Eye (tissue), 1 donor: ENCODE measurements around the gene CCDC170.

Experiments used
- DNase-seq: peaks from one replicate; pipeline ENCODE4 v3.0.0-alpha.2; 2015

The CCDC170 gene

DNA sequence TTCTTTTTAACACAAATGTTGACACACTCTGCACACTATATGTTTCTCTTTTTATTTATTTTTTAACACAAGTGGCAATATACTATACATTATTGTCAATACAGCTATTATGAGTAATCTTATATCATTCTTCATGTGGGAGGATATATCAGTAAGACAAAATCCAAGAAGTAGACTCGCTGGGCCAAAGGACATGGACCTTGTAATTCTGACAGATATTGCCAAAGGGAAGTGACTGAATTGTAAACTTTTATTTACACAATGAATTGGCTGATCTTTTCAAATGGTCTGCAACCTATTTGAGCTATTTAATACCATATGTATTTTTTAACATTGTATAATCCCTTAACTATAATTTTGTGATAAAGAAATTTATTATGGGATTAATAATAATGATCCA lies 56.0 kb downstream of the CCDC170 start:
- no peak for DNase-seq

DNA sequence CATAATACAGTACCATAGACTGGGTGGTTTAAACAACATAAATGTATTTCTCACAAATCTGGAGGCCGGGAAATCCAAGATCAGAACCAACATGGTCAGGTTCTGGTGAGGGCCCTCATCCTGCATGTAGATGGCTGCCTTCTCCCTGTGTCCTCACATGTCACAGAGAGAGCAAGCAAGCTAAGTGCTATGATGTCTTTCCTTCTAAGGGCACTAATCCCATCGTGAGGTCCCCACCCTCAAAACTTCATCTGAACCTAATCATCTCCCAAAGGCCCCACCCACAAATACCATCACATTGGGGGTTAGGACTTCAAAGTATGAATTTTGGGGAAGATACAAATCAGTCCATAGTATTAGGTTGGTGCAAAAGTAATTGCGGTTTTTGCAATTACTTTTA lies 56.8 kb downstream of the CCDC170 start:
- DNase-seq: no peak

DNA sequence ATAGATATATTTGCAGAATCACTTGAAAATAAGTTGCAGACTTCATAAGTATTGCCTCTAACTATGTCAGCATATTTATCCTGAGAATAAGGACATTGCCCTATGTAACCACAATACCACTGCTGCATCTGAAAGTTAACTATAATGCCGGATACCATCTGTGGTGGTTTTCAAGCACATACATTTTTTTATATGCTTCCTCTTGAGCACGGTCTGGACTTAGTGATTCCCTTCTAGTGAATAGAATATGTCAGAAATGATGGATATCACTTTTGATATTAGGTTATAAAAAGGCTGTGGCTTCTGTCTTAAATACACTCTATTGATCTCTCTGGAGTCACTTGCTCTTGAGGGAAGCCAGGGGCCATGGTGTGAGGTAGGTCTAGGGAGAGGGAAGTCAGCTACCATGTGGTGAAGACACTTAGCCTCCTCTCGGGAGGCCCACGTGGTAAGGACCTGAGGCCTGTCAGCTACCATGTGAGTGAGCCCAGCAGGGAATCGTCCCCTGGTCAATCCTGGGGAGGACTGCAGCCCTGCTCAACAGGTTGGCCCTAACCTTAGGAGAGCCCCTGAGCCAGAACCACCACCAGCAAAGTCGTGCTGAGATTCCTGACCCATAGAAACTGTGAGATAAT lies 57.5 kb downstream of the CCDC170 start:
- no peak for DNase-seq

DNA sequence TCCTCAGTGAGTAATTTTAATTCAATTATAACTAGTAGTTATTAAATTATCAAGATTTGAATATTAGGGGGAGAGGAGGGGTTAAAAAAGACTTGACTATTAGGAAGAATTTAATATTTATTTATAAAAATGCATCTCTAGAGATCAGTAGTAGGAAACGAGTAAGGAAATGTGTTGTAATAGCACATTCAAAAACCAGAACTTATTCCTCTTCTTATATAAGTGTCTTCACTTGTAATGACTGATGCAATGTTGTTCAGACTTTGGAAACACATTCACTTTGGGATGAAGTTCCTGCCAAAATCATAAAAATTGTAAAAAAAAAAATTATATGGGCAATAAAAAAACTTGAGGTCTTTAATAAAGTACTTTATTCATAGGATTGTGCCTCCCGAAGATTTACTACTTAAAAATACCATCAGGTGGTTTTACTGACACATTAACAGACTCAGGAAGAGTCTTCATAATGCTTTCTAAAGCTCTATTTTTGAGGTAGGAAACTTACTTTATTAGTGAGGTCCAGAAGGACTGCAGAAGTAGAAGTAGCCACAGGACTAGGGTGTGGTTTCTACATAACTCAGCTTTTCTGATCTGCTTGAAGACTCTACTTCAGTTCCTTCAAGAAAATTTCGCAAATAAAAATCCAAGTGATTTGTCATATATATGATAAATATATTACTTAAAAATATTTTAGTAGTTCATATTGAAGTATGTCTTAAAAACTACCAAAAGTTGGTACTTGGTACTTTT lies 59.8 kb downstream of the CCDC170 start:
- no peak for DNase-seq

DNA sequence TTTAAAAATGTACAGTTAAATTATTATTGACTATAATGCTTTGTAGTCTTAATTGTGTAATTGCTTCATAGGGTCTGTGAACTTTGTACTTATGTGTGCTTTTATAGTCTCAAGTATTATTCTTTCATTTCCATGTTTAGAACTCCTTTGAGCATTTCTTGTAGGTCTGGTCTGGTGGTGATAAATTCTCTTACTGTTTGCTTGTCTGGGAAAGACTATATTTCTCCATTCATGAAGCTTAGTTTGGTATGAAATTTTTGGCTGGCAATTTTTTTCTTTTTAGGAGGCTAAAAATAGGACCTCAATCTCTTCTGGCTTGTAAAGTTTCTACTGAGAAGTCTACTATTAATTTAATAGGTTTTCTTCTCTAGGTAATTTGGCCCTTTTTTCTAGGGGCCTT lies 67.4 kb downstream of the CCDC170 start:
- no peak for DNase-seq

DNA sequence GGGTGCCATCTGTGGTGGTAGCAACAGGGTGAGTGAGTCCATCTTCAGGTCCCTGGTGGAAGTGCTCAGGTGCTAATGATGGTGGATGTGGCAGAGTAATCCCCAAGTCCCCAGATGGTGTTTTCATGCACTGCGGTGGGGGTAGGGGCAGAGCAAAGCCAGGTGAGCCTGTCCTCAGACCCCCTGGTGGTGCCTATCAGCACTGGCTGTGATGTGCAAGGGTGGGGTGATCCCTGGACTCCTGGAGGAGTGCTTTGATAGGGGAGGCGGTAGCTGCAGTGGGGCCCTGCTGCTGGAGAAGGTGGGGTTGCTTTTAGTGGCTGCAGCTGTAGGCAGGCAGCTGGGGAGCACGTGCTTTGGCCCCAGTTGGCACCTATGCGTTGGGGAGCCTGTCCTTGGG lies 70.8 kb downstream of the CCDC170 start:
- no peak for DNase-seq

DNA sequence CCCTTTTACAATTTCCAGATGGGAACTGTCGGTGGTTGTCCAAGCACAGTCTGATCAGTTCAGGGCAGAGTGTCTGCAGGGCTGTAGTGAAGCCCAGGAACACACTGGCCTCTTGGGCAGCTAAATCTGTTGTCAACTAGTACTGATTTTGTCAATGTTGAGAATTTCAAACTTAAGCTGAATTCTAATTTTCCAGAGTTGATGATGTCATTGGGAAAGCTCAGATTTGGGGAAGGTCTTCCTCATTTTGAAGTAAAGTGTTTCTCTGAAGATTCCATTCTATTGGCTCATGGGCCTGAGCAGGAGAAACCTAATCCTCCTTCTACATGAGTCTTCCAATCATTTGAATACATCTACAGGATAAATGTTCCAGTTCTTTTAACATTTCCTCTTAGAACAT lies 72.1 kb downstream of the CCDC170 start:
- peak; percentile 13 for DNase-seq

DNA sequence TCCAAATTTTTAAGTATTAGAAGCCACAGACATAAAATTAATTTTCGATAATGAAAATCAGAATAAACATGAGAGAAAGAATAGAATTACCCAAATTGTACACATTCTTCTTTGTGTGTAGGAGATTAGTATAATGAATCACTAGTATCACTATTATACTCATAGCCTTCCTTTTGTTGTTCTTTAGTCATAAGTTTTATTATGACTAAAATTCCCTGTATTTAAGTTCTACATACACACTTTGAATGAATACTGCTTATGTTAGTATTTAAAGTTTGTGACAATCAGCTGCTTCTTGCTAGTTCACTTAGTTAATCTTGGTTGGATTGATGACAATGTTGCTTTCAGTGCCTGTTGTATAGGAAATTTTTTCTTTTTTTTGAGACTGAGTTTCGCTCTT lies 72.7 kb downstream of the CCDC170 start:
- DNase-seq: no peak

DNA sequence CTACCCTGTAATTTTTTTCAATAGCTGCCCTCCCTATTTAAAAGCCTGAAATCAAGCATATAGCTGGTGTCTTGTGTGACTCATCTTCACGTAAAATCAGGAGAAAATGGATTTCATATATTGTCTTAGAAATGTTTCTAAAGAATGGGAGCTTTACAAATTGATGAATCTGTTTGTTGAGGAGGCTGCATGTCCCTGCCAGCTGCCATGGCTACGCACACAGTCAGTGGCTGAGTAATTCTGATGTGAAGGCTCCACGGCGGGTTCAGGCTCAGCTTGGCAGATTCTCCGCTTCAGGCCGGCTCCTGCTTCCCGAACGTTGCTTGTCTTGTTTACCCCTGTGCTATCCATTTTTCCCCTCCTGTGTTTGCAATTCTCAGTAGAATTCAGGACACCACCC lies 82.8 kb downstream of the CCDC170 start:
- DNase-seq: no peak

DNA sequence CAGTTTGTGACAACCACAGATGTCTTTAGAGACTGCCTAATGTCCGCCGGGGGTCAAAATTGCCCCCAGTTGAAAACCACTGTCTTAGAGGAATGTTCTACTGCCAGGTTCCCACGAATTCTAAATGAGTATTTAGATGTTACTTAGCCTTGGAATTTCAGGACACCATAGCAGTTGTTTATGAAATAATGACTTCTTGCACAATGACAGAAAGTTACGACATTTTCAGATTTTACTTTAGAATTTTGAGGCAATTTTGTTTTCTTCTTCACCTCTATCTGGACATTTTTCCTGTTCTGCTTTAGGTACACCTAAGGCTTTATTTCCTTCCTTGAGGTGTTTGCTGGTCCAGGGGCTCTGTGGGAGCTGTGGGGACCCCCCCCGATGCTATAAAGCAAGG lies 83.4 kb downstream of the CCDC170 start:
- no peak for DNase-seq

DNA sequence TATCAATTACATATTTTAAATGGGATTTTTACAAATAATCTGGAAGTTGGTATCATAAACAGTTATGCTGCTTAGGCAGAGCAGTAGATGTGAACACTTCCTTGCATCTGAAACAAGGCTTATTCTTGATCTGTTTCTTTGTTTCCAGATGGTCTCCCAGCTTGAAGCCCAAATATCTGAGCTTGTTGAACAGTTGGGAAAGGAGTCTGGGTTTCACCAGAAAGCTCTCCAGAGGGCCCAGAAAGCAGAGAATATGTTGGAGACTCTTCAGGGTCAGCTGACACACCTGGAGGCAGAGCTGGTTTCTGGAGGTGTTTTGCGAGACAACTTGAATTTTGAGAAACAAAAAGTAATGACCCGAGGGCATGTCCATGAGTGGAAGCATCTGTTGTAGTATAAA lies 91.9 kb downstream of the CCDC170 start:
- no peak for DNase-seq

DNA sequence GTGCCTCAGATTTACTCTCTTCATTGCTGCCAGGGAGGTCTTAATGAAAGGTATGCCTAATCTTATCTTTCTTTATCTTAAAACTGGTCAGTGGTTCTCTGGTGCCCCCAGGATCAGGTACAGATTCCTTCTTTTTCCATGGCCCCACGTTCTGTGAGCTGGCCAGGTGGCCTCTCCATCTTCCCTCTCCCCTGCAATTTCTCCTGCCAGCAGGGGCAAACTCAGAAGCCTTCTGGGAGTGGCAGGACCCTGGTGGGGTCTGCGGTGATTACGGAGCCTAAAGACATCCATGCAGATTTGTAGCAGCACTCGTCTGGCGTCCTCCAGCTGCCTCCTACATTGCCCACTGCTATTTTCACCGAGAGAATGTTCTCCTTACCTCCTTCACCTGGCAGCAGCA lies 95.8 kb downstream of the CCDC170 start:
- DNase-seq: no peak

DNA sequence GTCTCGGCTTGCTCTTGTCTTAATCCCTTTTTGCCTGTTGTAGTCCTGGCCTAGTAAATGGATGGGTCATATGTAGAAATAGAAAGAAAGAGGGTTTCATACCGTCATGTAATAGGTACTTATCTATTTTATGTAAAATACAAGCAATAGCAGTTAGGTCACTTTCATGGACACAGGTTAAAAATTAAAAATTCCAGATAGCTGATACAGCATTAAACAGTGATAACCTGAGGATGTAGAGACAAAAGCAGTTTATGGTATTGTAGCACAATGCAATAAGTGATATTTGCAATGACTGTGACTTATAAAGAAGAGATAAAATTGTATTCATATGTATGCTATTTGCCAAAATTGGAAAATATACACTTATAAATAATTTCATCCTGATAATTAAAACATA lies 96.9 kb downstream of the CCDC170 start:
- DNase-seq: no peak

DNA sequence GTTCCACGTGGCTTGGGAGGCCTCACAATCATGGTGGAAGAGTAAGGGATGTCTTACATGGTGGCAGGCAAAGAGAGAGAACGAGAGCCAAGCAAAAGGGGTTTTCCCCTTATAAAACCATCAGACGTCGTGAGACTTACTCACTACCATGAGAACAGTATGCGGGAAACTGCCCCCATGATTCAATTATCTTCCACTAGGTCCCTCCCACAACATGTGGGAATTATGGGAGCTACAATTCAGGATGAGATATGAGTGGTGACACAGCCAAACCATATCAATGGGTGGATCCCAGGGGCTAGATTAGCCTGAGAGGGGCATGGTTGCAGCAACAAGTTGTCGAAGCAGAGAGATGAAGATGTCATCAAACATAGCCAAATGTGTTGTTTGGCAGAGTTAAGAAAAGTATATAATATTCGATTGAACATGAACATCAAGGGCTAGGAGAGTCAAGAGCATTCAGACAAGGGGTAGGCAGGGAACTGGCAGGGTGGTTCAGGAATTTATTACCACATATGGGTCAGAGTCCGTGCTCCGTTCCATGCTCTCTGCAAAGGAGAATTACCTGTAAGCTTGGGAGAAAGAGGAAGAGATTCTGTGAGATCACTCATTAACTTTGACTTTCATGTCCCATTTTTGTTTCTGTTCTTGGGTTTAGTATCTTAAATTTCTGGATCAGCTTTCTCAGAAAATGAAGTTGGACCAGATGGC lies 98.8 kb downstream of the CCDC170 start:
- no peak for DNase-seq

DNA sequence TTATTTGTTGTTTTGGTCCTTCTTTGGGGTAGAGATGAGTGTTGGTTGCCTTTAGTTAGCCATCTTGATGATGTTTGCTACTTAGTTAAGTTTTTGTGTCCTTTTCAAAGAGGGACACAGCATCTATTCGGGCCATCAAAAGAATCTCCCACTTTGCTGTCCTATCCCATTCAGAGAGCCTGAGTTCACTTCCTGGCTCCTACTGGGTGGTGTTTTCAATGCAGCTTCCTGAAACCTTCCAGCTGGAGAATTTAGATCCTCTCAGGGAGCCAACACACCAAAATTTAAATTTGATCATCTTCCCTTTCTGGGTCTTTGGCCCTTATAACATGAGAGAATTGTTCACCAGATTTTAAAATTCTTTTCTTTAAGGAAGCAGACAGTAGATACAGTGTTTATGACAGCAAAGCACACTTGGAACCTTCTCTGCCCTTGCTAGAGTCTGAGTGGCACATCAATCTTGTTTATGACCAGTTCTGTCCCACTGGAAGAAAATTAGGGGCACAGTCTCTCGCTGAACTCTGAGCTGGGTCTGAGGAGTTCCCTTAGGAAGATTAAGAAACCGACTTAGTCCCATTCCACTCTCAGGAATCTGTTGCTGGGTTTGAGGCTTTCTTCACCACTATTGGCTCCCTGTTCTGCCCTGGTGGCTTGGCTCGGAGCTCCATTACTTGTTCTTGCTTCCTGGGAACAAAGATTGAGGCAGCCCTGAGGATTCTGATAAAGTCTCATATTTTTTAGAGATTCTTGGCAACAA lies 115.5 kb downstream of the CCDC170 start:
- DNase-seq: no peak

DNA sequence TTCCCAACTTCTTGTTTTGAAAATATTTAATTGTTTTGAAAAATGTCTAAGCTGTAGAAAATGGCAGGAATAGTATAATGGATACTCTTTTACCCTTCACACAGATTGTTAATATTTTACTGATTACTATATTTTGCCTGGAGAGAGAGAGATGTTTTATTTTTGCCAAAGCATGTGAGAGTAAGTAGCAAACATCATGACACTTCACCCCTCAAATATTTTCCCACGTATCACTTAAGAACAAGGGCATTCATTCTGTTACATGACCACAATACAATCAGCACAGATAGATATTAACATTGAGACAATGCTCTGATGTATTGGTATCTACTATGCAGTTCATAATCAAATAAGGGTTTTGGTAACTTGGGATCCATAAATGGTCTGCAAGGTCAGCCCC lies 116.5 kb downstream of the CCDC170 start:
- no peak for DNase-seq

DNA sequence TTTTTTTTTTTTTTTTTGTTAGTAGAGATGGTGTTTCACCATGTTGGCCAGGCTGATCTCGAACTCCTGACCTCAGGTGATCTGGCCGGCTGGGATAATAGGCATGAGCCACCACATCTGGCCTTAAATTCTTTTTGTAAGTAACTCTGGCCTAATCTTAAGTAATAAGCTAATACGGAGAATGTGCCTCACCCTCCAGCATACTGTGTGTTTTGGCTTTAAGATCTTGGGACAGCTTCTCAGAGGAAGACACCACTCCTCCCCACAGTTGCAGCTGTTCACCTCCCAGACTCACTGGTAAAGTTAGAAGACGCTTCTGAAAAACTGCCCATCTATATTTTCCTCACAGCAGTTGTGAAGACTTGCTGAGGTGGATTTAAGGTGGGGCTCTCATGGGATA lies 120.8 kb downstream of the CCDC170 start:
- DNase-seq: no peak

DNA sequence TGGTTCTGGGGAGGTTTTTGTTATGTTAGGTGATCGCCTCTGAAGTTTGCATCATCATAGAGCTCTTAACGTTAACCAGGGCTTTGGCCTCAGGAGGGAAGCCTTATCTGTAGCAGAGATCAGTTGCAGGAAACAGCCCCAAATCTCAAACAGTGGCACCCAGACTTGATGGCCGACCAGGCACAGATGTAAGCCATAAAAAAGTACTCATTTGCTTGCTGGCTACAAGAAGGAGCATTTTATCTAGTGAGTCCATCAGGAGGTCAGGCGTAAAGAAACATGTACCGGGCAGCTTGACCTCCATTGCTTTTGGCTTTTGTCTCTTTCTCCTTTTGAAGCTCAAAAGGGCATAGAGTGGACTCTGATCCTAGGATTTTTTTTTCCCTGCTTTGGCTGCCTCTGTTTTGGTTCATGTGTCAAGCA lies 122.3 kb downstream of the CCDC170 start:
- no peak for DNase-seq

DNA sequence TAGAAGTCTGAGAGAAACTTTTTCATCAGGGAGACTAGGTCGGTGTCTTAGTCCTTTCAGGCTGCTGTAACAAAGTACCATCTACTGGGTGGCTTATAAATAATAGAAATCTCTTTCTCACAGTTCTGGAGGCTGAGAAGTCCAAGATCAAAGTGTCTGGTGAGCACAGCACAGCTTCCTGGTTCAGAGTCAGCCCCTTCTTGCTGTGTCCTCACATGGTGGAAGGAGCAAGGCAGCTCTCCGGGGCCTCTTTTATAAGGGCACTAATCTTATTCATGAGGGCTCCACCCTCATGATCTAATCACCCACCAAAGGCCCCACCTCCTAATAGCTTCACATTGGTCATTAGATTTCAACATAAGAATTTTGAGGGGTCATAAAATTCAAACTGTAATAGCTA lies 122.8 kb downstream of the CCDC170 start:
- no peak for DNase-seq

DNA sequence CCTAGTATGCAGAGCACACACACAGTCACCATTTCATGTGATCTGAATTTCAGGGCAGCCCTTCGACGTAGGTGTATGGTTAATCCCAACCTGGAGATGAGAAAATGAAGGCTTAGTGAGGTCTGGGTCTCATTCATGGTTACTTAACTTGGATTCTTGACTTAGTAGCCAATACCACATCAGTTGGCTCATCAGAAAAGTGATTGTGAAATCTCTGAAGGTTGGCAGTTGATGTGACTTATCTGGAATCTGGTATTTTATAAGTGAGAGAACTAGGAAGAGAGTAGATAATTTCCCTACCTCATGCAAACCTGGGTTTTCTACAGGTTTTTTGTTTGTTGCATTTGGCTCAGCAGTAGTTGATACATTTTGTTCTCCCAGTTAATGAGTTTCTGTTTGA lies 123.7 kb downstream of the CCDC170 start:
- DNase-seq: no peak

DNA sequence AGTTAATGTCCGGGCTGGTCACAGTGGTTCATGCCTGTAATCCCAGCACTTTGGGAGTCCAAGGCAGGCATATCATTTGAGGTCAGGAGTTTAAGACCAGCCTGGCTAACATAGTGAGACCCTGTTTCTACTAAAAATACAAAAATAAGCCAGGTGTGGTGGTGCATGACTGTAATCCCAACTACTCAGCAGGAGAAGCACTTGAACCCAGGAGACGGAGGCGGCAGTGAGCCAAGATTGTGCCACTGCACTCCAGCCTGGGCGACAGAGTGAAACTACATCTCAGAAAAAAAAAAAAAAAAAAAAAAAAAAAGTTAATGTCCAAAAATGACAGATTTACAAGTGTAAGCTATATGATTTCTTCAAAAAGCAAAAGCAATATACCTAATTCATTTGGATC lies 124.9 kb downstream of the CCDC170 start:
- no peak for DNase-seq

DNA sequence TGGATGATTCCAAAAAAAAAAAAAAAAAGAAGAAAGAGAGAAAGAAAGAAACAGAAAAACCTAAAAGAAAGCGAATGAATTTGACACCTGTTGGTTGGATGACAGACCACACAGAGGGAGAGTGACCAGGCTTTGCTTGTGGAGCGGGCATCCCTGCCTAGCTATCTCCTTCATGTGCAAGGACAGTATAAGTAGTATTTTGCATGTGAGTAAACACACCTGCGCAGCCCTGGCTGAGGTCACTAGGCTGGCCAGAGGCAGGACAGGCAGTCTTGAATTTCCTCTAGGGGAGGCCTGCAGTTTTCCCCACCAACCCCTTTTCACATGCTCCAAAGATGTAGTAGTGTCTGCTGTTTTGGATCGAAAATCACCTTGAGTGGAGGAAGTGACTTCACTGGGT lies 126.4 kb downstream of the CCDC170 start:
- DNase-seq: no peak

DNA sequence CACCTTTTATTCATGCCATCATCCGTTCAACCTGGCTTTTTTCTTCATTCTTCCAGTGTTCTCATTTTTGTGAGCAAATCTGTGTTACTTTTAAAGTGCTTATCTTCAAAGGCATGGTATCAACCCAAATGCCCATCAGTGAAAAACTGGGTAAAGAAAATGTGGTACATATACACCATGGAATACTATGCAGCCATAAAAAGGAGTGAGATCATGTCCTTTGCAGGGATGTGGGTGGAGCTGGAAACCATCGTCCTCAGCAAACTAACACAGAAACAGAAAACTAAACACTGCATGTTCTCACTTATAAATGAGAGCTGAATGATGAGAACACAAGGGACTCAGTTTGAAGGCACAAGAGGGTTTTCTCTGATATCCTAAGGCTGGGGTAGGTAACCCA lies 130.3 kb downstream of the CCDC170 start:
- DNase-seq: no peak

DNA sequence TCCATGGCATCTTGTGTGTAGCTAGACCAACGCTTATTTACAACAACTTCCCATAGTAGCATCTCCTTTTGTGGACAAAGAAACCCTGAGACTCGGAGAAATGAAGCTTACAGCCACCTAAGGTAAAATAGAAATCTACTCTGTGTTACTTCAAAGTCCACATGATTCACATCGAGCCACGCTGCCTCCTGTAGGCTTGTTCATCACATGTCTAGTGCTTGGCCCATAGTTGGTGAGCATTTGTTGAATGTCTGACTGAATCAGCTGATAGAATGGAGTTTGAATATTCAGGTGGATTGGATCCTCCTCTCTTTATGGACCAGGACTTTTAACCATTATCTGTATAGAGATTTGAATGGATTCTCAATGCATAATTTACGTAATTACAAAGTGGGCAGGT lies 130.7 kb downstream of the CCDC170 start:
- no peak for DNase-seq
